GM18507 (cell line): ENCODE measurements around the gene CXorf38.

Experiments used
- DNase-seq: peaks from one replicate; pipeline ENCODE4 v3.0.0; 2011; ENCODE audit warnings: low read depth; ENCODE audit not compliant: insufficient read length; ENCODE audit errors: extremely low spot score
- FAIRE-seq: peaks from 2 replicates; lab custom pipeline; 2011; peaks lifted over from hg19 to GRCh38; lab: Jason Lieb, UNC

The CXorf38 gene, protein sequence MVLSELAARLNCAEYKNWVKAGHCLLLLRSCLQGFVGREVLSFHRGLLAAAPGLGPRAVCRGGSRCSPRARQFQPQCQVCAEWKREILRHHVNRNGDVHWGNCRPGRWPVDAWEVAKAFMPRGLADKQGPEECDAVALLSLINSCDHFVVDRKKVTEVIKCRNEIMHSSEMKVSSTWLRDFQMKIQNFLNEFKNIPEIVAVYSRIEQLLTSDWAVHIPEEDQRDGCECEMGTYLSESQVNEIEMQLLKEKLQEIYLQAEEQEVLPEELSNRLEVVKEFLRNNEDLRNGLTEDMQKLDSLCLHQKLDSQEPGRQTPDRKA

DNA sequence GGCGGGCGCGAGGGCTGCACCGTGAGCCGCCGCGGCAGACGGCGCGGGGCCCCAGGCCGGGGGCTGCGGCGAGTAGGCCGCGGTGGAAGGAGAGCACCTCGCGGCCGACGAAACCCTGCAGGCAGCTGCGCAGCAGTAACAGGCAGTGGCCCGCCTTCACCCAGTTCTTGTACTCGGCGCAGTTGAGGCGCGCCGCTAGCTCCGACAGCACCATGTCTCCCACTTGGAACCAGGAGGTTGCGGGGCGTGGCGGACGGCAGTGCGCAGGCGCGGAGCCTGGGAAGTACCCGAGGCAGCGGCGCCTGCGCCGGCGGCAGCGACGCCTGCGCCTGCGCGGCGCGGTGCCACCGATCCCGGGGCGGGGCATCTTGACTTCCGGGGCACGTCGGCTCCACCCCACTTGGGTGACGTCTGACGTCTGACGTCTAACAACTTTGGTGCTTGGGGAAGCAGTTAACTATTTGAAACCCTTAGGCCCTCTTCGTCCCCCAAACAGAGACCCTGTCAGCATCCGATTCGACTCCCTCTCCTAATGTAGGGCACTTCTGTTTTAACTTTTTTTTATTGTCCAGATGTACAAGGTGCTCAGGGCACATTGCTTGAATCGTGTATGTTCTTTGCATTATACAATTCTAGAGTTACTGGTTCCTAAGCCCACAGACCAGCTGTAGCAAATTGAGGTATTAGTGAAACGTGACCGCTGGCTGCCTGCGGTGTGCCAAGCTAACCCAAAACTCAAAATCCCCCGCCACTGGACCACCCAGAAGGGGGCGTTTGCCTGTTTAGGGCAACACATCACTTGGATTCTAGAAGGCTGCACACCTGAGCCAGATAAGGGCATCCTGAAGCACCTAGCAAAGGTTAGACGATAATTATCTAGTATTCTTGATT lies at the start of gene CXorf38:
Gene CXorf38, minus strand, starts transcription at position 255 of the 891 bp plus-strand sequence. Its CDS starts 41 bp downstream, at position 214.
- peak; percentile 56 for DNase-seq

GRCh38 chrX:40694802-40695201 lies 47.4 kb upstream of the CXorf38 start:
- FAIRE-seq (no peak), DNase-seq (no peak)

More for the DNA sequence above, at the start of gene CXorf38:
- peak; percentile 92 for FAIRE-seq

DNA sequence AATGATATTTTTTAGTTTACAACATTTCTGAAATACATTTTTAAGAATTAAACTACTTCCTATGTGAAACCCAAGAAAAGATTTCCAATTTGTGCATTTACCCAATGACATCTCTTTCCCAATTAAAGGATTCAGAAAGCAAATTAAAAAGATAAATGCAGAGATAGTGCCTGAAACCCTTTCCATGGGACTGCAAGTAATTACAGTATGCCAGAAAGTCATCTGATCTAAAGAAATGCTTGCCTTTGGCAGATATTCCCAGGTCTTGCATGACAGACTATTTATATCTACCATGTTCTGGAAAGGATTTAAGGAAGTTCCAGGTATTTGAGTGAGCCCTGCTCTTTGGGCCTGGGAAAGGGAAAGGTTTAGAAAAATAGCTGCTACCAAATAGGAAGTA lies 41.6 kb upstream of the CXorf38 start:
- no peak for FAIRE-seq
- DNase-seq, result no peak

GRCh38 chrX:40687169-40687568 lies 39.8 kb upstream of the CXorf38 start:
- DNase-seq (no peak), FAIRE-seq (no peak)

DNA sequence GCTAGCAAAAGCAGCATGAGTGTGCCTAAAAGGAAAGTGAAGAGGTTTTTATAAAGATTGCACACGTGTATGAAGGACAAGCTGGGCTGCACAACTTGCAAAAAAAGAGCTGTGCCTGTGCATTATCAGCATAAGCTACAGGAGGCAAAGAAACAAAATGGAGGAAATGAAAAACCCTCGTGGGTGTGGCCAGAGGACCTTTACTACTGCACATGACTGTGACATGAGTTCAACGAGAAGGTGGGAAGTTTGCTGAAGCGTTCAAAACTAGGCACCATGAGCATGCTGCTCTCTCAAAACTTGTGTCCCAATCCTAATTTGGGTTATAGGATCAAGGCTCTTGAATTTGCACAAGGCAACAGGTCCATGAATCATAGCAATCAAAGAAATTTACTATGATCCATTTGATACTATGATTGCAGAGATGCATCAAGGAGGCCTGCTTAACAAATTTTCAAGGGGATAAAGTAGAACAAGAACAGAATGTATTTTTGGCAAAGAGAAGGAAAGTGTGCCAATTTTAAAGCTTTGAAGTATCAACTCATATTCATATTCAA lies 38.1 kb upstream of the CXorf38 start:
- FAIRE-seq, result peak; percentile 68
- no peak for DNase-seq

GRCh38 chrX:40684092-40684491 lies 36.7 kb upstream of the CXorf38 start:
- FAIRE-seq, result peak; percentile 5
- no peak for DNase-seq

DNA sequence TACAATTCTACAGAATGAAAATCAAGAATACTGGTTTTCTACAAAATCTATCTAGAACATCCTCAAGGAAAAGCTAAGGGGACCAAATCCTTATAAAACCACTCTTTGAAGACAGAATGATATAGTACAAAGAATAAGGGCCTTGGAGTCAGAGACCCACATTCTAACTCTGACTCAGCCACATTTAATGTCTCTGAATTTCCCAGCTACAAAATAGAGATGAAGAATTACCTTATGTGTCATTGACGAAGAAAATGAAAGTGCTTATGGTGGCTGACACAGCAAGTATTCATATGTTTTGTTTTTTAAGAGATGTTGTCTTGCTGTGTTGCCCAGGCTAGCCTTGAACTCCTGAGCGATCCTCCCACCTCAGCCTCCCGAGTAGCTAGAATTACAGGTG lies 35.9 kb upstream of the CXorf38 start:
- no peak for FAIRE-seq

GRCh38 chrX:40671126-40671525 lies 23.8 kb upstream of the CXorf38 start:
- DNase-seq, result no peak
- FAIRE-seq, result no peak

More for the DNA sequence above, 35.9 kb upstream of the CXorf38 start:
- no peak for DNase-seq

GRCh38 chrX:40663880-40664630 lies 16.7 kb upstream of the CXorf38 start:
- FAIRE-seq (no peak), DNase-seq (no peak)

GRCh38 chrX:40663078-40663740 lies 15.8 kb upstream of the CXorf38 start:
- FAIRE-seq, result no peak
- no peak for DNase-seq

DNA sequence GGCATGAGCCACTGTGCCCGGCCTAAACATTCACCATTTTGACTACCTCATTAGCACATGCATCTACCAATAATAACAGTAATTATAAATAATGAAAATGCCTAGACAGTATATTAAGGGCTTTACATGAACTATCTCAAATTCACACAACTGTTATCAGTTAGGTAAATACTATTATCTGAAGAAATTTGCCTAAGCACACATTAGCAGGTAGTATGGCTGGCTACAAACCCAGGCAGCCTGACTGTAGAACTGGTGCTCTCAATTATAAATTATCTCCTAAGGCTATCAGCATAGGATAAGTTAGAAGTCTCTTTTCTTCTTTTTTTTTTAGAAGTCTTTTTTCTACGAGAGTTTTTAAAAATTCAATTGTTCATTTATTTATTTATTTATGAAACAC lies 14.1 kb upstream of the CXorf38 start:
- FAIRE-seq, result no peak
- no peak for DNase-seq

DNA sequence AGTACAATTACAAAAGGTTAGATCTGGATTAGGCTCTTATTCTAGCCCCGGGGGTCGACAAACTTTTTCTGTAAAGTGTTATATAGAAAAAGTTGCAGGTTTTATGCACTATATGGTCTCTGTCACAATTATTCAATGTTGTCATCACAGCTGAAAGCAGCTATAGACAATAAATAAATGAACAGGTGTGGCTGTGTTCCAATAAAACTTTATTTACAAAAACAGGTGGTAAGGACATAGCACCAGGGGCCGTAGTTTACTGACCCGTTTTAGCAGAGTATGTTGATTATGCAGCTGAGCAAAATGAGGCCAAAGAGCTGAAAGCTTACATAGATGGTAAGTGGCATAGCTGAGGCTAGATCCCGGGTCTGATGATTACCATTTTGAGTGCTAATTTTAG lies 13.0 kb upstream of the CXorf38 start:
- DNase-seq (no peak), FAIRE-seq (no peak)

- FAIRE-seq (no peak), DNase-seq (no peak)
Observed at GRCh38 chrX:40653535-40653934, 6.2 kb upstream of the CXorf38 start.

GRCh38 chrX:40652664-40653063 lies 5.3 kb upstream of the CXorf38 start:
- FAIRE-seq (no peak), DNase-seq (no peak)

DNA sequence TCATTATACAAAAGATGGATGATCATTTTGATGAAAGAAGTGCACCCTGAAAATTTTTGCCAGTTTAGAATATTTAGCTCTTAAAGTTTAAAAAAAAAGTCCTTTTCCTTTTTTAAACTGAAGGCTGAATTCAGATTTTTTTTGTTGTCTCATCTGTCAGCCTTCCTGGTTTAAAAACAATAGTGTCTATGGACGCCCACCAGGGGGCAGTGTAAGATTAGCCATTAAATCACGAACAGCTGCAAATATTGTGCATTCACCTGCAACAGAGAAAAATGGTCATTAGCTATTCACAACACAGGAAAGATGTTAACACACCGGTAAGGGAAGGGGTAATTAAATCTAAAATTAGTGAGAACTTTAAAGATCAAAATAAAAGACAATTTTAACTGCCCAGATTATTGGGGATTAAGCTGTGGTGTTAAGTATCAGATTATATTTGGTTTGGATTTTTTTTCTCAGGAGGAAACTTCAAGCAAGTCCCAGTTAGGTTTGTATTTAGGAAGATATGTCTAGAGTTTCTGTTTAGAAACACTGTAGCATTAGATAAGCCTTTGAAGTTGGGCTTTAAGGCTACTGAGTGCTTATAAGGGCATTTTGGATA lies 4.4 kb upstream of the CXorf38 start:
- DNase-seq, result no peak
- FAIRE-seq, result peak; percentile 81

- no peak for DNase-seq
Observed at GRCh38 chrX:40646489-40647306, 663 bp downstream of the CXorf38 start.

DNA sequence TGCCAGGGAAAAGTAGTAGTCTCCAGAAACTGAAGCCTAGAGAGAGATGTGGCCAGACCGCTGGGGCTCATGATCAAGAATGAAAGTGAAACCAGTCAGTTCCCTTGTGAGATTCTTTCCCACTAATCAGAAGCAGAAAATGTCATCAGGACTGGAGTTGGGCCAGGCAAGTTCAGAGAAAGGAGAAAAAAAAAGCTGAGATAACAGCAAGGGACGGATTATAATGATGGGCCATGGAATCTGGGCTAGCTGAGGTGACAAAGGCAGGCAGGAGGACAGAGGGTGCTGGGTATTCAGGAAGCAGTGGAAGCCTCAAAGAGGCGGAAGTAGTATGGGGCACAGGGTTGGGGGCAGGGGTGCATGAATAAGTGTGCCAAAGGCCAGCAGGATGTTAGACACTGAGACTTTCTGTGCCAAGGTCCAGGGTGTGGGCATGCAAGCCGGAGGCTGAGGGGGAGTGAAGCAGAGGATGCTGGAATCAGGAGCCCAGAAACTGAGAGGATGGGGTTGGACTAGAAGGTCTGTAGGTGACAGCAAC lies 2.5 kb downstream of the CXorf38 start:
- DNase-seq (no peak), FAIRE-seq (peak; percentile 93)

More at GRCh38 chrX:40646489-40647306, 663 bp downstream of the CXorf38 start:
- no peak for FAIRE-seq

GRCh38 chrX:40644176-40644575 lies 3.2 kb downstream of the CXorf38 start:
- no peak for DNase-seq
- no peak for FAIRE-seq
